Mesendoderm (in vitro differentiated cells): Measurements from ENCODE around the gene OR8J1.
"Not testable (repeated sequence)": the region's sequence is repeated elsewhere in the genome, so short reads cannot be mapped to it uniquely, and the experiment has no call there.

Experiments
- DNase-seq: peaks from one replicate; pipeline ENCODE4 v3.0.0; 2013
- H2AK5ac ChIP-seq: 2 replicates; pipeline ENCODE4 v1.6.1; 2013; ENCODE audit warnings: low read length, inconsistent platforms
- H2BK120ac ChIP-seq: 2 replicates; pipeline ENCODE4 v1.6.1; 2013; ENCODE audit warnings: low read depth, mild to moderate bottlenecking, low read length, moderate library complexity, mixed read lengths
- H2BK15ac ChIP-seq: replicated peaks from 2 replicates; pipeline ENCODE4 v1.6.1; 2013; ENCODE audit warnings: low read depth, mild to moderate bottlenecking, moderate library complexity
- H2BK5ac ChIP-seq: 2 replicates; pipeline ENCODE4 v1.6.1; 2013; ENCODE audit warnings: low read length, inconsistent platforms
- H3K18ac ChIP-seq: 2 replicates; pipeline ENCODE4 v1.6.1; 2013; ENCODE audit warnings: mild to moderate bottlenecking, low read length, mixed read lengths
- H3K23ac ChIP-seq: one replicate; pipeline ENCODE4 v1.6.1; 2013; ENCODE audit warnings: low read length
- H3K27ac ChIP-seq: 2 replicates; pipeline ENCODE4 v1.5.1; 2013; ENCODE audit warnings: low read depth, mild to moderate bottlenecking, inconsistent platforms, low read length, moderate library complexity
- H3K27me3 ChIP-seq: 2 replicates; pipeline ENCODE4 v1.6.1; 2013; ENCODE audit warnings: low read length, control low read depth, mild to moderate bottlenecking, inconsistent platforms; ENCODE audit not compliant: insufficient read depth, poor library complexity
- H3K36me3 ChIP-seq: 2 replicates; pipeline ENCODE4 v1.6.1; 2013; ENCODE audit warnings: low read length, inconsistent platforms; ENCODE audit not compliant: control insufficient read depth, insufficient read depth
- H3K4ac ChIP-seq: one replicate; pipeline ENCODE4 v1.6.1; 2013; ENCODE audit warnings: low read depth, mild to moderate bottlenecking, low read length, moderate library complexity
- H3K4me1 ChIP-seq: 2 replicates; pipeline ENCODE4 v1.6.1; 2013; ENCODE audit warnings: low read depth, low read length, inconsistent platforms; ENCODE audit not compliant: control insufficient read depth
- H3K4me2 ChIP-seq: 2 replicates; pipeline ENCODE4 v1.6.1; 2013; ENCODE audit warnings: low read length
- H3K4me3 ChIP-seq: 2 replicates; pipeline ENCODE4 v1.5.1; 2013; ENCODE audit warnings: mild to moderate bottlenecking, low read length
- H3K56ac ChIP-seq: one replicate; pipeline ENCODE4 v1.6.1; 2013; ENCODE audit warnings: low read length
- H3K79me1 ChIP-seq: 2 replicates; pipeline ENCODE4 v1.6.1; 2013; ENCODE audit warnings: low read length, inconsistent platforms
- H3K79me2 ChIP-seq: 2 replicates; pipeline ENCODE4 v1.6.1; 2013; ENCODE audit warnings: mild to moderate bottlenecking, low read length; ENCODE audit not compliant: control insufficient read depth, insufficient read depth
- H3K9ac ChIP-seq: 2 replicates; pipeline ENCODE4 v1.6.1; 2013; ENCODE audit warnings: low read length, inconsistent platforms
- H4K5ac ChIP-seq: one replicate; pipeline ENCODE4 v1.6.1; 2013; ENCODE audit warnings: low read length
- H4K8ac ChIP-seq: one replicate; pipeline ENCODE4 v1.6.1; 2013; ENCODE audit warnings: low read depth, mild to moderate bottlenecking, control low read depth, low read length, moderate library complexity
- WGBS: extraction: QIAGEN DNeasy Blood & Tissue Kit; methylation state at CpG from one replicate; pipeline ENCODE4 v1.1.7; 2013; ENCODE audit warnings: low lambda C conversion rate, missing lambda C conversion rate; ENCODE audit not compliant: insufficient coverage; ENCODE audit errors: extremely low coverage; 5-methylcytosine and 5-hydroxymethylcytosine counted together

OR8J1 gene

DNA sequence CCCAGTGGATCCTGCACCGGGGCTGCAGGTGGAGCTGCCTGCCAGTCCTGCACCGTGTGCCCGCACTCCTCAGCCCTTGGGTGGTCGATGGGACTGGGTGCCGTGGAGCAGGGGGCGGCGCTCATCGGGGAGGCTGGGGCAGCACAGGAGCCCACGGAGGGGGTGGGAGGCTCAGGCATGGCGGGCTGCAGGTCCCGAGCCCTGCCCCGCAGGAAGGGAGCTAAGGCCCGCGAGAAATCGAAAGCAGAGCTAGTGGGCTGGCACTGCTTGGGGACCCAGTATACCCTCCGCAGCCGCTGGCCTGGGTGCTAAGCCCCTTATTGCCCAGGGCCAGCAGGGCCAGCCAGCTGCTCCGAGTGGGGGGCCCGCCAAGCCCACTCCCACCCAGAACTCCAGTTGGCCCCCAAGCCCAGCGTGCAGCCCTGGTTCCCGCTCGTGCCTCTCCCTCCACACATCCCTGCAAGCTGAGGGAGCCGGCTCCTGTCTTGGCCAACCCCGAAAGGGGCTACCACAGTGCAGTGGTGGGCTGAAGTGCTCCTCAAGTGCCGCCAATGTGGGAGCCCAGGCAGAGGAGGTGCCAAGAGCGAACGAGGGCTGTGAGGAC is 47.9 kb downstream of the OR8J1 start:
- not testable (repeated sequence) for H3K27ac ChIP-seq, H2BK5ac ChIP-seq, H2BK15ac ChIP-seq, H3K23ac ChIP-seq, H3K27me3 ChIP-seq, H3K56ac ChIP-seq, H4K8ac ChIP-seq, H3K18ac ChIP-seq, H2AK5ac ChIP-seq, H3K4me2 ChIP-seq, H3K4me1 ChIP-seq, H3K79me2 ChIP-seq, H2BK120ac ChIP-seq, H3K4me3 ChIP-seq, DNase-seq, H3K4ac ChIP-seq, H3K9ac ChIP-seq, H3K36me3 ChIP-seq, H4K5ac ChIP-seq, H3K79me1 ChIP-seq
- WGBS = no CpG with 5 or more reads among the region's 27 CpGs

DNA sequence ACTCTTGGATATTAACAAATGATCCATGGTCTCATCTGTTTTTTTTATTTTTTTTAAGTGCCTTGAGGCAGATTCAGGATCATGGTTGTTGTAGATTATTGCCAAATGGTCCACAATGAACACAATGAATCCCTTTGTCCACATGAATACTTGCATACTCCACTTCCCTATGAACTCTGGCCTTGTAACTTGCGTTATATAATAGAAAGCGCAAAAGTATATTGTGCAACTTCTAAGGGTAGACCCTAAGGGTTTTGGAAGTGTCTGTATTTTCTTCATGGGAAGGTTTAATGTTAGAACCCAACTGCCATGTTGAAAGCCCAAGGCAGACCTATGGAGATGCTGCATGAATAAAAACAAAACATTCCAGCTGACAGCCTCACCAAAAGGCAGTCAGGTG is 50.3 kb downstream of the OR8J1 start:
- no peak overlapping the region for H3K56ac ChIP-seq
- no peak overlapping the region for H4K8ac ChIP-seq
- no peak overlapping the region for H3K4me2 ChIP-seq
- no peak overlapping the region for H2BK5ac ChIP-seq
- no peak overlapping the region for H2AK5ac ChIP-seq
- H4K5ac ChIP-seq = no peak overlapping the region
- H3K18ac ChIP-seq = no peak overlapping the region
- no peaks in the 10 kb centered on the region for H3K27me3 ChIP-seq
- no peaks in the 10 kb centered on the region for H3K36me3 ChIP-seq
- H3K4me3 ChIP-seq = no peak overlapping the region
- no peaks in the 10 kb centered on the region for H3K79me2 ChIP-seq
- WGBS = no CpG with 5 or more reads among the region's 2 CpGs
- no peaks in the 10 kb centered on the region for H3K4me1 ChIP-seq
- H3K9ac ChIP-seq = no peak overlapping the region
- H2BK15ac ChIP-seq = no peak overlapping the region
- H3K23ac ChIP-seq = no peak overlapping the region
- no peak overlapping the region for H3K4ac ChIP-seq
- H3K79me1 ChIP-seq = no peaks in the 10 kb centered on the region
- no peak overlapping the region for H3K27ac ChIP-seq
- no peak for DNase-seq
- H2BK120ac ChIP-seq = no peak overlapping the region

DNA sequence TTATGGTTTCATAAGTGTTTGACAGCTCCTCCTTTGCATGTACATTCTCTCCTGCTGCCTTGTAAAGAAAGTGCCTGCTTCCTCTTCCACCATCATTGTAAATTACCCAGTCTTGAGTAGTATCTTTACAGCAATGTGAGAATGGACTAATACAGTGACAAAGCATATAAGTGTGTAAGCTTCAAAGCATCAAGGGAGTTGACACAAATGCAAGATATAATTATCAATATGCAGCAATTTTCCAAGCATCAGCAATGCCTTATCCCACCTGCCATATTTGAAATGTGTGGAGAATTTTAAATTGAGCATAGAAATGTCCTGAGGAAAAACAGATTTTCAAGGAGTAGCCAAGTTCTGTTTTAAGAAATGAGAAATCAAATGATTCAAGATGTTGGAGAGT is 56.7 kb downstream of the OR8J1 start:
- no peaks in the 10 kb centered on the region for H3K36me3 ChIP-seq
- H3K4me3 ChIP-seq = no peak overlapping the region
- no peak overlapping the region for H3K9ac ChIP-seq
- H3K27me3 ChIP-seq = no peaks in the 10 kb centered on the region
- no peak overlapping the region for H2AK5ac ChIP-seq
- no peaks in the 10 kb centered on the region for H3K79me2 ChIP-seq
- H3K18ac ChIP-seq = no peak overlapping the region
- H4K5ac ChIP-seq = no peak overlapping the region
- H2BK120ac ChIP-seq = no peak overlapping the region
- no peak overlapping the region for H2BK5ac ChIP-seq
- H3K27ac ChIP-seq = no peak overlapping the region
- H2BK15ac ChIP-seq = no peak overlapping the region
- no peak overlapping the region for H3K56ac ChIP-seq
- H3K23ac ChIP-seq = no peak overlapping the region
- H3K4me1 ChIP-seq = no peaks in the 10 kb centered on the region
- H3K4ac ChIP-seq = no peak overlapping the region
- H4K8ac ChIP-seq = no peak overlapping the region
- no peak for DNase-seq
- no peak overlapping the region for H3K4me2 ChIP-seq
- H3K79me1 ChIP-seq = no peaks in the 10 kb centered on the region
